AG04450 (cell line): ENCODE measurements around the gene CENATAC. TPM values are rescaled to one million over a fixed set of nuclear protein-coding genes. Genes with fewer than 3 reads are reported as not detected.
"Not testable (repeated sequence)": the region's sequence is repeated elsewhere in the genome, so short reads cannot be mapped to it uniquely, and the experiment has no call there.

Experiments used
- CTCF ChIA-PET: fragments of 300-600, 350-600 bp; formaldehyde crosslinking; extraction: SDS; loops from one replicate; lab custom pipeline; 2022; ENCODE audit warnings: antibody characterized with exemption, inconsistent platforms; lab: Charles Lee
- POLR2A ChIA-PET: fragments of 350-600 bp; formaldehyde crosslinking; extraction: SDS; loops from one replicate; lab custom pipeline; 2021; ENCODE audit warnings: antibody characterized with exemption, inconsistent platforms; lab: Yijun Ruan, JAX
- DNase-seq: peaks from one replicate; pipeline ENCODE4 v3.0.0-alpha.2; 2011; ENCODE audit warnings: low read depth, low spot score
- H3K27ac ChIP-seq: one replicate; pipeline ENCODE4 v1.5.1; 2012; ENCODE audit warnings: low read depth, low read length, control low read depth
- H3K27me3 ChIP-seq: one replicate; pipeline ENCODE4 v1.6.0; 2012; ENCODE audit warnings: low read length; ENCODE audit not compliant: control insufficient read depth, insufficient read depth
- H3K4me3 ChIP-seq: 2 replicates; pipeline ENCODE4 v1.5.1; 2011; ENCODE audit warnings: mild to moderate bottlenecking, low read depth, low read length, control low read depth
- H3K9me3 ChIP-seq: 2 replicates; pipeline ENCODE4 v1.5.1; 2012; ENCODE audit warnings: low read length; ENCODE audit not compliant: control insufficient read depth, insufficient read depth
- polyA plus RNA-seq: library from polyadenylated mRNA; depleted of rRNA; stranded (reverse); fragments of >200 nt; gene quantifications from 2 replicates; pipeline ENCODE4 v1.2.3, GENCODE V29; 2011
- TF ChIP-seq, protein P1 (sequence below): IDR thresholded peaks from 2 replicates; pipeline ENCODE4 v1.5.1; 2011; ENCODE audit warnings: low read depth, low read length, control low read depth, inconsistent platforms

The CENATAC gene
- polyA plus RNA-seq, 1 experiment: 13.5 TPM

DNA sequence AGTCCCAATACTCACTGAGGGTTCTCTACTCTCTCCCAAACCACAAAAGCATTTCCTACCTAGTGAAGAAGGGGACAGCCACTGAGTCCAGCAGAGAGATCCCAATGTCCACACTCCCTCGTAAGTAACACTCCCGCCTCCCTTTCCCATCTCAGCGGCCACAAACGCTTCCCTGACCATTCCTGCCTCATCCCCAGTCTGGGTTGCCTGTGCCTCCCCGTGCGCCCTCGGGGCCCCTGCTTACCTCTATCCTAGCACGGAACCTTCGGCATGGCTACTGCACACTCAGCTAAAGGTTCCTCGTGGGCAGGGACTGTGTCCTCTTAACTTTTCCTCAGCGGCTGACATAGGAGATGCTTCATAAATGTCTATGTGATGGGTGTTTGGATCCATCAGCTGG, 40.4 kb upstream of the CENATAC start:
- no peak for DNase-seq
- TF ChIP-seq, protein P1, sequence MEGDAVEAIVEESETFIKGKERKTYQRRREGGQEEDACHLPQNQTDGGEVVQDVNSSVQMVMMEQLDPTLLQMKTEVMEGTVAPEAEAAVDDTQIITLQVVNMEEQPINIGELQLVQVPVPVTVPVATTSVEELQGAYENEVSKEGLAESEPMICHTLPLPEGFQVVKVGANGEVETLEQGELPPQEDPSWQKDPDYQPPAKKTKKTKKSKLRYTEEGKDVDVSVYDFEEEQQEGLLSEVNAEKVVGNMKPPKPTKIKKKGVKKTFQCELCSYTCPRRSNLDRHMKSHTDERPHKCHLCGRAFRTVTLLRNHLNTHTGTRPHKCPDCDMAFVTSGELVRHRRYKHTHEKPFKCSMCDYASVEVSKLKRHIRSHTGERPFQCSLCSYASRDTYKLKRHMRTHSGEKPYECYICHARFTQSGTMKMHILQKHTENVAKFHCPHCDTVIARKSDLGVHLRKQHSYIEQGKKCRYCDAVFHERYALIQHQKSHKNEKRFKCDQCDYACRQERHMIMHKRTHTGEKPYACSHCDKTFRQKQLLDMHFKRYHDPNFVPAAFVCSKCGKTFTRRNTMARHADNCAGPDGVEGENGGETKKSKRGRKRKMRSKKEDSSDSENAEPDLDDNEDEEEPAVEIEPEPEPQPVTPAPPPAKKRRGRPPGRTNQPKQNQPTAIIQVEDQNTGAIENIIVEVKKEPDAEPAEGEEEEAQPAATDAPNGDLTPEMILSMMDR: no peak
- H3K4me3 ChIP-seq: no peak overlapping the region
- ChIA-PET CTCF (interaction anchor here (0.8 to 6.7 kb wide), 17 partner anchors 10 to 318 kb away, joined by 3 to 57 read pairs (median 4); partner anchors contain the start of gene DDX6), POLR2A (no interaction called here)
- no peaks in the 10 kb centered on the region for H3K9me3 ChIP-seq
- H3K27ac ChIP-seq: no peak overlapping the region
- peaks cover 35% of the 10 kb centered on the region for H3K27me3 ChIP-seq

GRCh38 chr11:118957968-118958367, 40.0 kb upstream of the CENATAC start:
- peaks cover 32% of the 10 kb centered on the region for H3K27me3 ChIP-seq
- ChIA-PET POLR2A (no interaction called here), CTCF (interaction anchor here (1.2 to 6.7 kb wide), 8 partner anchors 10 to 298 kb away, joined by 3 to 57 read pairs (median 6); no protein-coding TSS in a partner anchor)

DNA sequence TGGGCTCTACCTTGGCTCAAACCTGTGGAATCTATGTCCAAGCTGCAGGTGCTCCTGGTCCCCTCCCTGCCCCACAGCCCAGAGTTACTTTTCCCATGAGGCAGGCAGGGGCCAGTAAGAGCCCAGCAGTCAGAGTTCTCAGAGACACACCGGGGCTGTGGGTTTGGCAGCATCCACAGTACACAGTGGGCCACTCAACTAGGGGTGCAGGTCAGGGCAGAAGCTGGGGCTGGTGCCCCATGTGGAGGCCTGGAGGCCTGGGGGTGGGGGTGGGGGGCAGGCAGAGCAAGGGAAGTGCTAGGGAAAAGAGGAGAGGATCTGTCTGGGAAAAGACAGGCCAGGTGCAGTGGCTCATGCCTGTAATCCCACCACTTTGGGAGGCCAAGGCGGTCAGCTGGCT, 39.4 kb upstream of the CENATAC start:
- no peak for DNase-seq
- ChIA-PET CTCF (interaction anchor here (1.2 to 6.7 kb wide), 2 partner anchors 29 to 268 kb away, joined by 3 to 57 read pairs; no protein-coding TSS in a partner anchor), POLR2A (no interaction called here)

More at GRCh38 chr11:118957968-118958367, 40.0 kb upstream of the CENATAC start:
- no peak overlapping the region for H3K27ac ChIP-seq
- H3K9me3 ChIP-seq: no peaks in the 10 kb centered on the region
- H3K4me3 ChIP-seq: no peak overlapping the region
- TF ChIP-seq, protein P1: no peak
- DNase-seq: no peak

DNA sequence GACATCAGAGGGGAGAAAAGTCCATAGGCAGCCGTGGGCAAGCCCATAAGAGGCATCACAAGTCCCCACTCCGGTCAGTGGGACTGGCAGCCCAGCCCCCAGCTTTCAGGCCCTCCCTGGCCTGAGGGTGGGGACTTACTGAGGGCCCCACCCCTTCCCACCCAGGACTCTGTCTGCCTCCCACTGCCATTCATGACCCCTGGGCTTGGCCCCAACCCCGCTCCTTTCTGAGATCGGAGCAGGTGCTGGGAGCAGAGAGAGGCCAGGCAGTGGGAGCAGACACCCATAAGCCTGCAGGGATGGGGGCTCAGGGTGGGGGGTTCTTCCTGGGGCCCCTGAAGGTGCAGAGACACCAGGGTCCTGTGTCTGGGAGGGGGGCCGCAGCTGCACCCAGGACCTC, 36.7 kb upstream of the CENATAC start:
- Histone ChIP-seq H3K27me3 (peaks cover 13% of the 10 kb centered on the region), H3K27ac (no peak overlapping the region), H3K9me3 (no peaks in the 10 kb centered on the region), H3K4me3 (no peak overlapping the region)
- ChIA-PET CTCF (no interaction called here), POLR2A (no interaction called here)
- TF ChIP-seq, protein P1: no peak
- no peak for DNase-seq

More for the DNA sequence above, 39.4 kb upstream of the CENATAC start:
- Histone ChIP-seq H3K27ac (no peak overlapping the region), H3K9me3 (no peaks in the 10 kb centered on the region), H3K27me3 (peaks cover 26% of the 10 kb centered on the region), H3K4me3 (no peak overlapping the region)
- TF ChIP-seq, protein P1: no peak

DNA sequence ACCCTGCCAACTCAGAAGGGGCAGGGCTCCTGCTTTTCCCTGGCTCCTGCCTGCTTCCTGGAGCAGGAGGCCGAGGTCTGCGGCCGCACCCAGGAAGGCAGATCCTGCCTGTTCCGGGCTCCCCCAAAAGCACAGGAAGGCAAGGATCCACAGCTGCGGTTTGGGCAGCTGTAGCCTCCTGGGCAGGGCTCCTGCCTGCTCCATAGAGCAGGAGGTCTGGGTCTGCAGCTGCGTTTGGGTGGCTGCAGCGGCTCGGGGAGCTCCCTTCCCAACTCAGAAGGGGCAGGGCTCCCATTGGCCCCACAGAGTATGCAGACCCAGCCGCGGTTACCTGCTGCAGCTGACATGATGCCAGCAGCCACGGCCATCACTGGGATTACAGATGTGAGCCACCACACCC, 36.3 kb upstream of the CENATAC start:
- no peak overlapping the region for H3K4me3 ChIP-seq
- CTCF ChIA-PET: no interaction called here
- no peak for DNase-seq
- no peak overlapping the region for H3K27ac ChIP-seq
- H3K9me3 ChIP-seq: no peaks in the 10 kb centered on the region
- H3K27me3 ChIP-seq: peaks cover 12% of the 10 kb centered on the region
- POLR2A ChIA-PET: interaction anchor here (0.6 kb wide), 1 partner anchor 199 kb away, joined by 7 read pairs; no protein-coding TSS in a partner anchor
- TF ChIP-seq, protein P1: no peak

DNA sequence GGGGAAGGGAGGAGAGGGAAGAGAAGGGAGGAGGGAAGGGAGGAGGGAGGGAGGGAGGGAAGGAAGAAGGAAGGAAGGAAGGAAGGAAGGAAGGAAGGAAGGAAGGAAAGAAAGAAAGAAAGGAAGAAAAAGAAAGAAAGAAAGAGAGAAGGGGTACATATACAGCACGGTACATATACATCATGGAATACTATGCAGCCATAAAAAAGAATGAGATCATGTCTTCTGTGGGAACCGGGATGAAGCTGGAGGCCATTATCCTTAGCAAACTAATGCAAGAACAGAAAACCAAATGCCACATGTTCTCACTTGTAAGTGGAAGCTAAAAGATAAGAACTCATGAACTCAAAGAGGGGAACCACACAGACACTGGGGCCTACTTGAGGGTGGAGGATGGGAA, 28.4 kb upstream of the CENATAC start:
- H3K9me3 ChIP-seq, CTCF ChIA-PET, H3K4me3 ChIP-seq, DNase-seq, H3K27me3 ChIP-seq, H3K27ac ChIP-seq, POLR2A ChIA-PET: not testable (repeated sequence)
